ENCODE data around the gene CIP2A. TPM values are rescaled to one million over a fixed set of nuclear protein-coding genes. Genes with fewer than 3 reads are reported as not detected.

CIP2A gene
- total and polyA plus RNA-seq, 2 of the 13 experiments (the other 11 are each of a cell fraction or from before 2014, with no cell fraction given), result 7.8 to 36.9 TPM

DNA sequence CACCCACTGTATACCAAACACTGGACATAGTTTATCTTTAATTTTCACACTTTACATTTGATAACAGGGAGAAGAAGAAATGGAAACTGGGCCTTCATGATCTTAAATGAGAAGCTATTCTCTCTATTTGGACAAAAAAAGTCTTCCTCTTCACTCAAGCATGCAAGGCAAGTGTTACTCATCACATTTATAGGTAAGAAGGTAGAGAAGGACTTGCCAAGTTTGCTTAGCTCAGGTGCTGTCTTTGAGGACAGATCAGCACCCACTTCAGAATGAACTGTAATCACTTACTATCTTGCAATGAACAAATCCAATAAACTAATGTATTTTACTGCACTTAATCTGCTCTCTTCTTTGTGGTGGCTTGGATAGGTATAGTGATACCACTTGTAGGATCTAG, 77.7 kb downstream of the CIP2A start:
- POLR2A ChIA-PET, result no interaction called here
- DNase-seq (ENCODE audit: low spot score), result no peak
- Histone ChIP-seq H3K27ac (ENCODE audit: extremely low read length, insufficient read depth, low read length) (no peak overlapping the region), H3K9me3 (ENCODE audit: low read length) (no peaks in the 10 kb centered on the region), H3K4me3 (replicated peaks in 1 of 3; ENCODE audit: insufficient read depth in 1 of 3, low read depth in 2 of 3, low read length in 3 of 3) (no peak overlapping the region), H3K27me3 (ENCODE audit: control insufficient read depth in 1 of 2, insufficient read depth in 2 of 2, low read length in 2 of 2) (no peaks in the 10 kb centered on the region; a peak in 1 of 5 replicates), H4K20me1 (ENCODE audit: insufficient read depth, low read length) (no peaks in the 10 kb centered on the region), H3K9ac (ENCODE audit: insufficient read depth, low read depth, low read length) (no peak overlapping the region), H2AFZ (ENCODE audit: low read length) (no peak overlapping the region), H3K79me2 (ENCODE audit: insufficient read depth, low read length) (no peaks in the 10 kb centered on the region), H3K4me1 (ENCODE audit: insufficient read depth, low read length) (no peaks in the 10 kb centered on the region), H3K4me2 (ENCODE audit: low read depth, low read length) (no peak overlapping the region), H3K36me3 (replicated peaks in 1 of 2; ENCODE audit: control insufficient read depth in 1 of 2, insufficient read depth in 2 of 2, low read length in 2 of 2) (no peaks in the 10 kb centered on the region)
- in situ Hi-C loops (cut with HindIII; ENCODE audit: extremely low pct_ligation_motif_present, low pct_unique_long_range_greater_than_20kb) (no loop called here), intact Hi-C loops (cut with micrococcal nuclease; ENCODE audit: unreplicated experiment) (no loop called here)
- ATAC-seq, result no peak
- CTCF ChIA-PET (ENCODE audit: low intra/inter-chr PET ratio, low total read pairs), result no interaction called here
- TF ChIP-seq NR2F2 (IDR thresholded peaks at IDR 0.05; ENCODE audit: borderline replicate concordance, low read depth), result no peak
- no peak for TF ChIP-seq ZNF616 (CRISPR knock-in tag; IDR thresholded peaks at IDR 0.05; ENCODE audit: low read depth)
- no peak for TF ChIP-seq MIXL1 (CRISPR knock-in tag; IDR thresholded peaks at IDR 0.05)
- TF ChIP-seq ZNF17 (CRISPR knock-in tag; IDR thresholded peaks at IDR 0.05), result no peak
- TF ChIP-seq THYN1 (CRISPR knock-in tag; IDR thresholded peaks at IDR 0.05; ENCODE audit: borderline replicate concordance, low read depth), result no peak
- TF ChIP-seq GTF3A (CRISPR knock-in tag; conservative IDR thresholded peaks at IDR 0.05), result no peak
- no peak for TF ChIP-seq ZBTB33 (CRISPR knock-in tag; IDR thresholded peaks at IDR 0.05)
- no peak for TF ChIP-seq ZNF788 (CRISPR knock-in tag; IDR thresholded peaks at IDR 0.05; ENCODE audit: borderline replicate concordance)
- TF ChIP-seq CCDC6 (CRISPR knock-in tag; IDR thresholded peaks at IDR 0.05), result no peak
- TF ChIP-seq, protein P1, sequence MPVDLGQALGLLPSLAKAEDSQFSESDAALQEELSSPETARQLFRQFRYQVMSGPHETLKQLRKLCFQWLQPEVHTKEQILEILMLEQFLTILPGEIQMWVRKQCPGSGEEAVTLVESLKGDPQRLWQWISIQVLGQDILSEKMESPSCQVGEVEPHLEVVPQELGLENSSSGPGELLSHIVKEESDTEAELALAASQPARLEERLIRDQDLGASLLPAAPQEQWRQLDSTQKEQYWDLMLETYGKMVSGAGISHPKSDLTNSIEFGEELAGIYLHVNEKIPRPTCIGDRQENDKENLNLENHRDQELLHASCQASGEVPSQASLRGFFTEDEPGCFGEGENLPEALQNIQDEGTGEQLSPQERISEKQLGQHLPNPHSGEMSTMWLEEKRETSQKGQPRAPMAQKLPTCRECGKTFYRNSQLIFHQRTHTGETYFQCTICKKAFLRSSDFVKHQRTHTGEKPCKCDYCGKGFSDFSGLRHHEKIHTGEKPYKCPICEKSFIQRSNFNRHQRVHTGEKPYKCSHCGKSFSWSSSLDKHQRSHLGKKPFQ (CRISPR knock-in tag; IDR thresholded peaks at IDR 0.05; ENCODE audit: insufficient replicate concordance), result no peak
- TF ChIP-seq MAFG (CRISPR knock-in tag; IDR thresholded peaks at IDR 0.05), result no peak
- TF ChIP-seq KDM3A (CRISPR knock-in tag; IDR thresholded peaks at IDR 0.05; ENCODE audit: low read depth), result no peak
- no peak for TF ChIP-seq NAIF1 (CRISPR knock-in tag; IDR thresholded peaks at IDR 0.05; ENCODE audit: borderline replicate concordance)
- no peak for TF ChIP-seq SAFB2 (CRISPR knock-in tag; IDR thresholded peaks at IDR 0.05; ENCODE audit: borderline replicate concordance, low read depth)
- TF ChIP-seq DDIT3 (CRISPR knock-in tag; IDR thresholded peaks at IDR 0.05), result no peak
- no peak for TF ChIP-seq SP2 (CRISPR knock-in tag; IDR thresholded peaks at IDR 0.05)
- BruUV-seq (replicated peaks), result no TSS peak
- no peak for FAIRE-seq
